T47D (cell line): ENCODE data around the gene P2RY2.
A peak's percentile ranks its signal among the peaks of the same experiment; 100 is the strongest.

ENCODE experiments used
- DNase-seq, 2 experiments: peaks; one replicate each; pipeline versions ENCODE4 v3.0.0 to v3.0.0-alpha.2; 2011 to 2012; ENCODE audit warnings: low read depth in 1 of 2, low spot score in 1 of 2
- JUND ChIP-seq: IDR thresholded peaks from 2 replicates; pipeline ENCODE4 v1.6.1; 2012; ENCODE audit warnings: low read depth
- in situ Hi-C: cut with HindIII; loops from 2 replicates; pipeline ENCODE4 v1.10.0; 2016; ENCODE audit warnings: low sequenced_read_pairs, low pct_unique_long_range_greater_than_20kb

Gene P2RY2

DNA sequence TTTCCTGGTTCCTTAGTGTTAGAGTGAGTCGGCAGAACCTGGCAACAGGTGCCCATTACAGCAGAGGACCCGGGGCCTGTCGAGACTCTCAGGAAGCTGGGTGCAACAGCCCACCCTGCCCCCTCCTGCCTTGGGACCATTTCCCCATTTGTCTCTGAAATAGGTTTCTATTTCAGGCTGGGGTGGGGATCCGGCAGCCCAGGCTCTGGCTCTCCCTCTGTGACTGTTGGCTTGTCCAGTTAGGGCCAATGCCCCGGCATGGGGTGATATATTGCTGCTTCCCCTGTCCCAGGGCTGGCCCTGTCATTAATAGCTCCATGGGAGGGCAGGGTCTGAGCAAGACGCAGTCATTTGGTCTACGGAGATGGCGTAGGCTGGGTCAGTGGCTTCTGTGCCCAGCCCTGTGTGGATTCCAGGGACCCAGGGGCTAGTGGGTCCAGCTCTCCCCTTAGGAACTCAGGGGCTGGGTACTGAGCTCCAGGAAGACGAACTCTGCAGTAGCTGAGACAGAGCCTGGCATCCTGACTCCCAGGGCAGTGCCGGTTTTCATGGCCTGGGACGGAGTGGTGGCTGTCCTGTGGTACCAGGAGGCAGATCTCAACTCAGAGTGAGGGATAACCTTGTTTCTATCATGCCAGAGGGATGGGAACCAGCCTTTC, 56.8 kb downstream of the P2RY2 start:
- DNase-seq: peak in 1 of 2 experiments; percentile 40
- in situ Hi-C loops: no loop called here
- TF ChIP-seq JUND: no peak

DNA sequence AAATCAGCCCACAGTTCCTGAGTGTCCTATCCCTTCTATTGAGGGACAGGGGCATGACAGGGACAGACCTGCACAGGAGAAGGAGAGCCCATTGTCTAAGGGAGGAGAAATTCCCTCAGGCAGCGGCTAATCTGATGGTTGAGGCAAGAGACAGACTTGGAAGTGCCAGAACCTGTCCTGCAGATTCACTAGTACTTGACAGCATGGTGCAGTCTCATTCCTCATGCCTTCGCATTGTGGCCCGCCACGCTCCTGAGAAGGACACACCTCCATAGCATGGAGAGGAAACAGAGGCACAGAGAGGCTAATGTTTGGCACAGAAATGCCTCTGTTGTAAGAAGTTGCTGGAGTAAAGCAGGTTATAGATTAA, 57.3 kb downstream of the P2RY2 start:
- in situ Hi-C loops: no loop called here
- no peak for TF ChIP-seq JUND
- DNase-seq: peak; percentile 63 to 99

DNA sequence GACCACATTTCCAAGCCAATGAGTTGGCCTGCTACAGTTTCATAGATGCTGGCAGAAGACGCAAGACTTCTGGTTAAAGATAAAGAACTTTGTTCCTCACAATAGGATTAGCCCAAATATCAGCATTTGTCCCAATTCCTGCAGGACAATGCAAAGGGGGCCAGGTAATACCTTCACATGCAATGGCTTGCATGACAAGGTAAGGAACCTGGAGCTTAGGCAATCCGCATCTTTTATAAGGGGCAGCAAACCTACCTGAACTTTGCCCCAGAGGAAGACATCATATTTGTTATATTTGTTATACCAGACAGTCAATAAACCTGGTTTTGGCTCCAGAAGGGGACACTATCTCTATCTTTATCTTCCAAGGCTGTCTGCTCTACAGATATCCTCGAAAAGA, 59.4 kb downstream of the P2RY2 start:
- DNase-seq: no peak
- in situ Hi-C loops: no loop called here
- TF ChIP-seq JUND: no peak

DNA sequence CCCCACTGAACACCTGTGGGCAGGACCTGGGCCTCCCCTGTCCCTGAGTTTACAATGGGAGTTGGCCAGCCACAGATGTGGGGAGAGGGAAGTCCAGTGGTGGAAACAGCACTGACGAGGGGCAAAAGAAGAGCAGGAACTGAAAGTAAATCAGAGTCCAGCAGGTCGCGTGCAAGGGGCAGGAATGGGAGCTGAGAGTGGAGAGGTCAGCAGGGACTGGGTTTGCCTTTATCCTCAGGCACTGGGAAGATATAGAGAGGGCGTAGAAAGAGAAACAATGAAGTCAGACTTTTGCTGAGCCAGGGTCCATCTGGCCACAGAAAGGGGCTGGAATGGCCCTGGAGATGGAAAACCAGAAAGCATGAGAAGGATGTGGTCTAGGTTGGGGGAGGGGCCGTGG, 62.5 kb downstream of the P2RY2 start:
- no peak for DNase-seq
- no peak for TF ChIP-seq JUND
- in situ Hi-C loops: no loop called here

DNA sequence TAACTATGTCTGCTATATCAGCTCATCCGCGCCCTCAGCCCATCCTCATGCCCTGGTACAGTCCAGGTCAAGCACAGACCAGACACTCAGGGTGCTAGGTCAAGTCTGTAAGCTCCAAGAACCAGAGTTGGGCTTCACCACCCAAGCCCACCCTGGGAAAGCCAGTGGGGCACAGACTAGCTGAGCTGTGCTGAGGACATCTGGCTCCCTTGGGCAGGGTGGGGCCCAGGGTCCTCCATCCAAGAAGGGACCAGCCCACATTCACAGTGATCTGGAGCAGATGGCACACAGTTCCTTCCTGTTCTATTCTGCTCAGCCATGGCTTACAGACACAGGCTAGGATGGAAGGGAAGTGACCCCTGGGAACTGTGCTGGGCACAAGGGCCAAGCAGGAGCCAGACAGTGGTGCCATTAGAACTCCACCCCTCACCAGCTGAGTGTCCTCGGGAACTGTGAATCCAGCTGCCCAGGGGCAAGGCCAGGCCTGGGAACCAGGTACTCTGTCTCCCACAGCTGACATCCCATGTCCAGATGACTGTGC, 63.2 kb downstream of the P2RY2 start:
- no peak for DNase-seq
- TF ChIP-seq JUND: no peak
- in situ Hi-C loops: no loop called here

DNA sequence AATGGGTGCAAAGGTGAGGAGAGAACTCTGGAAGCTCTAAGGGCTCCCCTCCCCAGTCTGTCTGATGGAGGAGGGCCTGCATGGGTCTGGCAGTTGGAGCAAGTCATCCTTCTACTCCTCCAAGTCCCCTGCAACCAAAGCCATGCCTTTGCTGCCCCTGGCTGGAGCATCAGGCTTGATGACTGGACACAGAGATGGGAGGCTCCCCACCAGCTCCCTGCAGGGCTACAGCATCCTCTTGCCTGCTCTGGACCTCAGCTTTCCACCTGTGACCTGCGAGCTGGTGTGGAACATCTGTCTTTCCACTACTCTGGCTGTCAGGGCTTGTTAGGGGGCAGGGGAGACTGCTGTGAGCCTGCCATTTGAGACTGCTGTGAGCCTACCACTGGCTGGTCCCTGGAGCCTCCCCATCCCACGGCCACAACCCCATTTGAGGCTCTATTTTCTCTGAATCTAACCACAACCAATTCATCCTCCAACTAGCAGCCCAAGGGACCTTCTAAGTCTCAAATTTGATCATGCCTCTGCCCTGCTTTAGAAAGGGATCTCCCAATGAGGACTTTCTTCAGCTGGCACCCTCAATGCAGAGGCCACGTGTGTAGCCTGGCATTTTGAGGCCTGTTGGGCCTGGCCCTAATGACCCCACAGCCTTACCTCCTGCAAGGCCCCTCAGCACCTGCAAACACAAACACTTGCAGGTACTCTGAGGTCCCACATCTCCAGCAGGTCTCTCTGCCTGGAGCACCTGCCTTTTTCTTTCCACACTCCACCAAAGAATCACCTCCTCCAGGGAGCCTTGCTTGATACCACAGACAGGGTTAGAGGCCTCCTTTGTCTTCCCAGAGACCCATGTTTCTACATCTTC, 63.9 kb downstream of the P2RY2 start:
- in situ Hi-C loops: no loop called here
- no peak for TF ChIP-seq JUND
- no peak for DNase-seq

DNA sequence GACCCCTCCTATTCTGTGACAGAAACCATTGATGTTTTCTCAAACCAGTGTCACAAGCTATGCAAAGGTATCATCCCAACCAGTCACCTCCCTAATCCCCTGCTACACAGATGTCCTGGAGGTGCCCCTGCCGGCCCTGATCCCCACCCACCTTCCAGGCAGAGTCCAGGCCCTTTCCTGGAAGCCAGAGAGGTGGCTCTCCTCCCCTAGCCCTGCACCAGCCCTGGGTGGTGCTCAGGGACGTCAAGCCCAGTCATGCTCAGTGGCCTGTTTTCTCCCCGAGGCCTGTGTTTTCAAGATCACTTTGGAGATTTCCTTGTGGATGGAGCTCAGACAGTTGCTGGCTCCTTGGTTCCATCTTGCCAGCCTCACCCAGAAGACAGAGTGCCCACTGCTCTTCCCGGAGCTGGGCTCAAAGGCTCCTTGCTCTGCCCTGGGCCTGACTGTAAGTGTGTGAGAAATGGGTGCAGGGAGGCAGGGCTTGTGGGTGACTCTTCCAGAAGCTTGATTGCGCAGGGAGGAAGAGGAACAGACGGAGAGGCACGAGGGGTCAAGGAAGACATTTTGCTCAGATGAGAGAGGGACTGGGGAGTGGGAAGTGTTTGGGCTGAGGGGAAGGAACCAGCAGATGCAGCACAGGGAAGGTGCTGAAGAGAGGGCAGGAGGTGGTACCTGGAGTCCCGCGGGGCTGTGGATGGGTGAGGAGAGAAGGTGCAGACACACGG, 65.4 kb downstream of the P2RY2 start:
- DNase-seq: peak in 1 of 2 experiments; percentile 72
- in situ Hi-C loops: no loop called here
- no peak for TF ChIP-seq JUND

DNA sequence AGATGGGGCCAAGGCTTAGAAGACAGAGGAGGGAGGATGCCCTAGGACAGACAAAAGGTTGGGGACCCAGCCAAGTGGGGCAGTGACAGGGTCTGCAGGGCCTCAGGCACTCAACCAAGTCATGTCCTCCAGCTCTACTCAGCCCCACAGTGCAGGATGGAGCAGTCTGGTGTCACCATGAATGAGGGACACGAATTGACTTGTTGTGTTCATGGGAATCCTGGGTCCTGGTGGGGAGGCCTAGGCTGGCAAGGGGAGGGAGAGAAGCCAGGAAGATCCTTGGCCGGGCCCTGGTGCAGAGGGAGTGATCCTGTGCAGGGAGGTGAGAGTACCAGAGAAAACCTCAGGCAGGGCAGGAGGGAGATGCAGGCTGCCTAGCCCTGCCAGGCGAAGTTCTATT, 66.0 kb downstream of the P2RY2 start:
- no peak for TF ChIP-seq JUND
- DNase-seq: no peak
- in situ Hi-C loops: no loop called here

DNA sequence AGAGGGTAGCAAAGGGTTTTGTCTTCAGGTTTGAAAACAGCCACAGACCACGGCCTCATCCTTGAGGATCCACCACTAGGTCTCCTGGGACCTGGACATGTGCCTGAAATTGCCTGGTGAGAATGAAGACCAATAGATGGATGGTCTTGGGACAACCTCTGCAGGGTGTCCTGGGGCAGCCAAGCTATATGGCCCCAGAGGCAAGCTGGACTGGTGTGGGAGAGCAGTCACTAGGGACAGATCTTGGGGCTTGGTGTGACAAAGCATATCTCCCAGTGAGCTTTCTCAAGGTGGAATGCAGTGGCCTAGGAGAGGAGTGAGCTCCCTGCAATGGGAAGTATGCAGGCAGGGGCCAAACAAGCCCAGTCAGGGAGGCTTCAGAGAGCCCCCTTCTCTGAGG, 67.6 kb downstream of the P2RY2 start:
- TF ChIP-seq JUND: no peak

More for the DNA sequence above, 67.6 kb downstream of the P2RY2 start:
- in situ Hi-C loops: no loop called here
- no peak for DNase-seq
